CD4-positive, alpha-beta T cell treated with Interferon alpha-2 for 1 hour (primary cell): ENCODE measurements around the gene ARHGEF39.
"Not testable (repeated sequence)": the region's sequence is repeated elsewhere in the genome, so short reads cannot be mapped to it uniquely, and the experiment has no call there.

Experiments used
- DNase-seq, 2 donors: peaks; one replicate each; pipeline ENCODE4 v3.0.0-alpha.2; 2020 to 2022

The ARHGEF39 gene

GRCh38 chr9:35649431-35650340 is 15.3 kb downstream of the ARHGEF39 start:
- DNase-seq, result peak in 1 of 2 donors; percentile 55

- peak; percentile 90 to 93 for DNase-seq
These were observed 18.3 kb downstream of the ARHGEF39 start for GRCh38 chr9:35646533-35647265.

GRCh38 chr9:35646153-35646532 is 18.9 kb downstream of the ARHGEF39 start:
- no peak for DNase-seq

DNA sequence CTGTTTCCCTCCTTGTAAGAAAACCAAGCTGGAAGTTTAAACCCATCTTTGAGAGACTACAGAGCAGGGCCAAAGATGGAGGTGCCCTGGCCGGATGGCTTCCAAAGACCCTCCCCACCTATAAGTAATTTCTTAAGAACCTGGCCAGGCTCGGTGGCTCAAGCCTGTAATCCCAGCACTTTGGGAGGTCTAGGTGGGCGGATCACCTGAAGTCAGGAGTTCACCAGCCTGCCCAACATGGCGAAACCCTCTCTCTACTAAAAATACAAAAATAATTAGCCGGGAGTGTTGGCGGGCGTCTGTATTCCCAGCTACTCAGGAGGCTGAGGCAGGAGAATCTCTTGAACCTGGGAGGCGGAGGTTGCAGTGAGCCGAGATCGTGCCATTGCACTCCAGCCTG is 19.3 kb downstream of the ARHGEF39 start:
- not testable (repeated sequence) for DNase-seq

- no peak for DNase-seq
These were observed 21.9 kb downstream of the ARHGEF39 start for GRCh38 chr9:35643046-35643445.

DNA sequence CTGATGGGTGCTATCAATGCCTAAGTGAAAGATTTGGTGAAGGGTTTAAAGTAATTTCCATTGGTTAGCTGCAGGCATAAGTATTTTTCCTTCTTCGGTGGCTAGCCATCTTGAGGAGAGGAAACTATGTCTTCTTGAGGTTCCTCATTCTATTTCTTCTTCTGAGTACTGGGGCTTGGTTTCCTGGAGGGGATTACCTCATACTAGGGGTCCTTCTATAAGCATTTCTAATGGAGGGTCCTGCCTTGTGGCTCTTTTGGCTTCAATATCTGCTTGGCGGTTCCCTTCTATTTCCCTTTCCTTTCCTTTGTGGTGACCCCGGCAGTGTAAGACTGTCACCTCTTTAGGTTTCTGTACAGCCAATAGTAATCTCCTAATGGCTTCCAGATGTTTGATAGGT is 23.5 kb downstream of the ARHGEF39 start:
- DNase-seq, result not testable (repeated sequence)

DNA sequence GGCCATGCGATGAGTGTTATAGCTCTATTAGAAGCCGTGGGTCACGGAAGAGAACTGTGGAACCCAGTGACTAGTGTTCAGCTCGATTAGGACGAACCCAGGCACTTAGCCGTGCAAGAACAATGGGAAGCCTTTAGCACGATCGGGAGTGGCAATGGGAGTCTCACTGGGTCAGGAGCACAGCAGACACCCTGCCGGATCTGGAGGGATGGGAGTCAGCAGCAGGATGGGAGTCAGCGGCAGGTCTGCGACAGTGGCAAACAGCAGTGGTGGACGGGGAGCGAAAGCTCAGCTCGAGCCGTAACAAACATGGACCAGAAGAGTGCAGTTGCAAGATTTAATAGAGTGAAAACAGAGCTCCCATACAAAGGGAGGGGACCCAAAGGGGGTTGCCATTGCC is 24.6 kb downstream of the ARHGEF39 start:
- DNase-seq, result not testable (repeated sequence)

DNA sequence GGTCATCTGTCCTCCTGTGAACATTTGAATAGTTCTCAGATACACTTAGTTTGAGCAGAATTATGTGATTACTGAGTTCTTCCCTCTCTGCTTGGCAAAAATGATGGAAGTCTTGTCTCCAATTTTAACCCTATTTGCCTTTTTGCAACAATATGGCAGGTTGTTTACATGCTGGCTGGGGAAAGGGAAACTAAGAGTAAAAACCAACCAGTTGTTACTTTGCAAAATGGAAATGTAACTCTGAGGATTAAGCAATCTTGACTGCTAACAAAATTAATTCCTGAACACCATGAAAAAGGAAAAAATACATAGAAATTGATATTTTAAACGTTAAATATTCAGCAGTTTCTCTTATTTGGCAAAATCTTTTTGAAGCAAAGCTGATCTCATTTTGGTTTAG is 25.4 kb downstream of the ARHGEF39 start:
- no peak for DNase-seq

- DNase-seq, result not testable (repeated sequence)
These were observed 25.8 kb downstream of the ARHGEF39 start for GRCh38 chr9:35639225-35639624.

DNA sequence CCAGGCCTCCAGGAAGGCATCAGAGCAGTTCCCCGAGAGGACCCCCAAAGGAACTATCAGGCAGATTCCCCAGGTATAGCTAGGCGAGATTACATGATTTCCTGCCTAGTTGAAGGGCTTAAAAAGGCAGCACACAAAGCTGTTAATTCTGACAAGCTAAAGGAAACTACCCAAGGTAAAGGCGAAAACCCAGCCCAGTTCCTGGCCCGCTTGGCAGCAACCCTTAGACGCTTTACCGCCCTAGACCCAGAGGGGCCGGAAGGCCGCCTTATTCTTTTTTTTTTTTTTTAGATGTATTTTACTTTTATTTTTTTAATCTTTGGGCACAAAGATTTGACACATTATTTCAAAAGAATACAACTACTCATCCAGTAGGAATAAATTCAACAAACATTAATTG is 26.2 kb downstream of the ARHGEF39 start:
- DNase-seq, result peak; percentile 35 to 64

GRCh38 chr9:35637427-35637955 is 27.5 kb downstream of the ARHGEF39 start:
- not testable (repeated sequence) for DNase-seq

GRCh38 chr9:35636877-35637246 is 28.1 kb downstream of the ARHGEF39 start:
- not testable (repeated sequence) for DNase-seq

- no peak for DNase-seq
These were observed 28.7 kb downstream of the ARHGEF39 start for GRCh38 chr9:35636135-35636876.

DNA sequence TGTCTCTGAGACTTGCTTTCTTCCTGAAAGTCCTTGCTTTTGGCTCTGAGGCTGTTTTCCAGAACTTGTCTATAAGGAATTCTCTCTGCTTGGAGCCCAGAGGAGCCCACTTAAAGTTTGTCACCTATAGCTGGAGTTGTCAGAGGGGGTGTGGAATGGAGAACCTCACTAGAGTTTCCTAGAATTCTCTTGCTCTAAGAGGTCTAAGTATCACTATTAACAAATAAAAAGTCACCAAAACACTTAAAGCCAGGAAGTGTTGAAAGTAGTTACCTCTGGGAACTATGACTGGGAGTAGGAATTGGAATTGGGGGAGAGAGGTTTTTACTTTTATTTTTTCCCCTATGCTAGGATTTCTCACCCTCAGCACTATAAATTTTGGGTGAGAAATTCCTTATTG is 29.3 kb downstream of the ARHGEF39 start:
- DNase-seq, result no peak

- DNase-seq, result no peak
These were observed 35.4 kb downstream of the ARHGEF39 start for GRCh38 chr9:35629597-35629996.

DNA sequence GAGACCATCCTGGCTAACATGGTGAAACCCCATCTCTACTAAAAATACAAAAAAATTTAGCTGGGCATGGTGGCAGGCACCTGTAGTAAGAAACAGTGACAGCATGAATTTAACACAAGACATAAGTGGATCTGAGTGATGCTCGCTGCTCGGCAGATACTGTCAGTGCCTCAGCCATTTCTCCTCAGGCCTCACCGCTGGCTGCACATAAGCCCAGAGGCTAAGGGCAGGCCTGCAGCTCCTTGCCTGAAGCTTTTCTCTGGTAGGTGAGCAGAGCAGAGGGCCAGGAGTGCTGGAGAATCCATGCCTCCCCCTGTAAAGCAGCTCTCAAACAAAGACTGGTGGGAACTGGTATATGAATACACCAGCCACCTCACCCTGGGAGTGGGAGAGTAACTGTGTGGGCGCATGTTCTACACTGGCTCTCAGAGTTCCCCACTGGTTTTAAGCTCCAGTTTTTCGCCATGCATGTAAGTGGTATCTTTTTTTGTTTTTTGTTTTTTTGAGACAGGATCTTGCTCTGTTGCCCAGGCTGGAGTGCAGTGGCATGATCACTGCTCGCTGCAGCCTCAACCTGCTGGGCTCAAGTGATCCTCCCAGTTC is 36.5 kb downstream of the ARHGEF39 start:
- DNase-seq, result no peak

DNA sequence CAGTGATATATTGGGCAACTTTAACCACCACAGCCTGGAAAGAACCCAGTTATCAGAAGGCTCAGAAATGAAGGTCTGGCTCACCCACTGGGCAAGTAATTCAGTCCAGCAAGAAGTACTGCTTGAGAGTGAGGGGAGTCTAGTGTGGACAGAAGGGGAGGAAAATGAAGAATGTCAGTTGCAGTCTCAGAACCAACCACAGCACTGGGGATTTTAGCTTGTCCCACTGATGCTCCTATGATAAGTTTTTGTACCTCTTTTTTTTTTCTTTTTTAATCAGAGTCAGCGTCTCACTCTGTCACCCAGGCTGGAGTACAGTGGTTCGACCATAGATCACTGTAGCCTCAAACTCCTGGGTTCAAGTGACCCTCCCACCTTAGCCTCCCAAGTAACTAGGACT is 37.4 kb downstream of the ARHGEF39 start:
- DNase-seq, result no peak

DNA sequence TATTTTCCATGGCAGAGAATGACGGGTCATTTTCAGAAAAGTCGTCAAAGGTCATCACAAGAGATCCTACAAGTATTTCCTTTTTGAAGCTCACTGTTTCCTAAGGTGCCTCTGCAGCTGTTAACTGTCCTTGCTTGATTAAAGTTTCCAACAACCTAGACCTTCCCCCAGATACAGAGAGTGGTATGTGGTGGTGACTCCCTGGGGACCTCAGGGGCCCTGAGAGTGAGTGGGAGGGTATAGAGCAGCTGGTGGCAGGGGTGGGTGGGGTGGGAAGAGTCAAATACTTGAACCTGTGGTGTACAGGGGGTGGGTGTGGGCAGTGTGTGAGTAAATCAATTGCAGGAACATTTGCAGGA is 45.2 kb downstream of the ARHGEF39 start:
- peak in 1 of 2 donors; percentile 48 for DNase-seq

GRCh38 chr9:35618854-35619799 is 45.9 kb downstream of the ARHGEF39 start:
- peak; percentile 61 to 66 for DNase-seq

DNA sequence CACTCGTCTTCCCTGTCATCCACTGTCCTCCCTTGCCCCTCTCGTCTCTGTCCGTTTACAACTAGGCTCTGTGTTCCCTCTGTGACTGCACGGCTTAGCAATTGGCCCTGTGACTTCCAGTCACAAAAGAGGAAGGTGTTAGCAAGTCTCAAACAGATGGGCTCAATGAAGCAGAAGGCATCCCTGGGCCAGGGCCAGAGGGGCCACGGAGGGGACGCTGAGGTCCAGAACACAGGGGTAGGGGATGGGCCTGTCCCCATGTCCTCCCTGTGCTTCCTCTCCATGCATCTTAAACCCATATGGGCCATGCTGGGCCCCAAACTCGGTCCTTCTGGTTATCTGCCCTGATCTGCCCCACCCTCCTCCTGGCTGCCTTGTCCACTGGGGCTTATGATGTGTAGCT is 46.7 kb downstream of the ARHGEF39 start, which contains the start of gene CD72:
Gene CD72, minus strand, starts transcription at position 89 of the 403 bp plus-strand sequence. CDS start 110 bp downstream, outside the sequence.
- peak in 1 of 2 donors; percentile 39 for DNase-seq

DNA sequence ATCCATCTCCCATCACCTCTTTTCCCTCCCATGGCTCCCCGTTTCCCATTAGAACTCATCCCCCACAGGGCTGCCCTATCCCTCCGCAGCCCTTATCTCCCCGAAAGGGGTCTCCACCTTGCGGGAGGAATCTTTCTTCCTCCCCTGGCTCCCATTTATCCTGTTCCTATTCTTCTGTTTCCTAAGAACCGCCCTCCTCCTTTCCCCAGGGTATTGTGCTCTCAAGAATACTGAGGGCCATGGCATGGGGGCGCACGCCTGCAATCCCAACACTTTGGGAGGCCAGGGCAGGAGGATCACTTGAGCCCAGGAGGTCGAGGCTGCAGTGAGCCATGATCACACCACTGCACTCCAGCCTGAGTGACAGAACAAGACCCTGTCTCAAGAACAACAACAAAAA is 47.4 kb downstream of the ARHGEF39 start:
- DNase-seq, result no peak
